Adrenal gland (tissue), 5 donors: ENCODE measurements around the gene PLIN5.

Experiments
- POLR2A ChIP-seq, 2 donors: fragments of 450-650 bp; IDR thresholded peaks; one replicate each; pipeline ENCODE4 v1.6.1; 2017; ENCODE audit warnings: antibody characterized with exemption in 2 of 2, mild to moderate bottlenecking in 2 of 2, moderate library complexity in 1 of 2
- TF ChIP-seq, protein P1 (sequence below), 6 experiments: fragments of 450-650 bp in 4 of 6; fragments of 200-600 bp in 2 of 6; sonication (generic) in 1 of 6; IDR thresholded peaks; 1 replicate in 5 of 6; 2 replicates in 1 of 6; pipeline versions ENCODE4 v1.5.1 to v1.8.0; 2016 to 2021; ENCODE audit warnings: antibody characterized with exemption in 6 of 6, mild to moderate bottlenecking in 2 of 6, moderate library complexity in 1 of 6
- donor health status: DM: no; HTN: no; CAD: no.

DNA sequence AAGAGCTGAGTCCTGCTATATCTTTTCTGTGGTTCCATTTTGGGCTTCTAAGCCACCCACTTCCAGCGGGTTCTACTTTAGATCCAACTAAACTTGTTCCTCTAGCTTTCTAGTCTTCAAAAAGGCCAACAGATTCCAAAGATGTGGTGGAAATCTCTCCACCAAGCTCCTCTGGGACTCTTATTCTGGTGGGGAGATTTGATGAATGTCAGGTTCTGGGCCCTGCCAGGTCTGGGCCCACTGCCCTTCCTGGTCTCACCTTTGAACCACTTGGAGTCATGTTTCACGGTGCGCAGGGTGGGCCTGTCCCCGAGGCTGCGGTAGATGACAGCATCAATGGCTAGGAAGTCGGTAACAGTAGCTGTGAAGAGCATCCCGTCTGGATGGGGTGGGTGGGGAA lies 19.7 kb upstream of the PLIN5 start:
- TF ChIP-seq POLR2A (IDR thresholded peaks at IDR 0.05): no peak
- TF ChIP-seq, protein P1, sequence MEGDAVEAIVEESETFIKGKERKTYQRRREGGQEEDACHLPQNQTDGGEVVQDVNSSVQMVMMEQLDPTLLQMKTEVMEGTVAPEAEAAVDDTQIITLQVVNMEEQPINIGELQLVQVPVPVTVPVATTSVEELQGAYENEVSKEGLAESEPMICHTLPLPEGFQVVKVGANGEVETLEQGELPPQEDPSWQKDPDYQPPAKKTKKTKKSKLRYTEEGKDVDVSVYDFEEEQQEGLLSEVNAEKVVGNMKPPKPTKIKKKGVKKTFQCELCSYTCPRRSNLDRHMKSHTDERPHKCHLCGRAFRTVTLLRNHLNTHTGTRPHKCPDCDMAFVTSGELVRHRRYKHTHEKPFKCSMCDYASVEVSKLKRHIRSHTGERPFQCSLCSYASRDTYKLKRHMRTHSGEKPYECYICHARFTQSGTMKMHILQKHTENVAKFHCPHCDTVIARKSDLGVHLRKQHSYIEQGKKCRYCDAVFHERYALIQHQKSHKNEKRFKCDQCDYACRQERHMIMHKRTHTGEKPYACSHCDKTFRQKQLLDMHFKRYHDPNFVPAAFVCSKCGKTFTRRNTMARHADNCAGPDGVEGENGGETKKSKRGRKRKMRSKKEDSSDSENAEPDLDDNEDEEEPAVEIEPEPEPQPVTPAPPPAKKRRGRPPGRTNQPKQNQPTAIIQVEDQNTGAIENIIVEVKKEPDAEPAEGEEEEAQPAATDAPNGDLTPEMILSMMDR (IDR thresholded peaks at IDR 0.05): no peak
